ENCODE results near the gene C5orf63. TPM values are rescaled to one million over a fixed set of nuclear protein-coding genes. Genes with fewer than 3 reads are reported as not detected.
"Not testable (repeated sequence)": the region's sequence is repeated elsewhere in the genome, so short reads cannot be mapped to it uniquely, and the experiment has no call there.

Gene C5orf63
- polyA plus RNA-seq (2012; ENCODE audit: low read depth, missing spikeins) = 9.7 TPM

- peak; percentile 63; the same call in 1 of the 2 replicates for TF ChIP-seq POLR2A (IDR thresholded peaks at IDR 0.05; ENCODE audit: low read depth, low read length)
- TF ChIP-seq POU2F2 (IDR thresholded peaks at IDR 0.05; ENCODE audit: low read depth, low read length) = no peak
- TF ChIP-seq PAX5 (IDR thresholded peaks at IDR 0.05; ENCODE audit: insufficient read depth, low read length, severe bottlenecking) = no peak
- TF ChIP-seq SPI1 (IDR thresholded peaks at IDR 0.05; ENCODE audit: low read depth, low read length) = peak; percentile 75
- TF ChIP-seq TAF1 (IDR thresholded peaks at IDR 0.05; ENCODE audit: low read depth, low read length) = no peak
- peak; percentile 66; the same call in 1 of the 2 replicates for TF ChIP-seq POLR2AphosphoS5 (IDR thresholded peaks at IDR 0.05; ENCODE audit: low read depth, low read length)
- DNase-seq (ENCODE audit: insufficient read length, low spot score) (peak; percentile 78), FAIRE-seq (peak; percentile 85)
Observed at GRCh38 chr5:127072861-127073846, at the start of gene C5orf63. C5orf63 (minus strand) TSS chr5:127073502; CDS start chr5:127058995, 14,507 bp downstream.

GRCh38 chr5:127112347-127112864, 39.1 kb upstream of the C5orf63 start:
- DNase-seq (ENCODE audit: insufficient read length, low spot score) (no peak), FAIRE-seq (no peak)
- TF ChIP-seq SPI1 (IDR thresholded peaks at IDR 0.05; ENCODE audit: low read depth, low read length) = no peak
- TF ChIP-seq POU2F2 (IDR thresholded peaks at IDR 0.05; ENCODE audit: low read depth, low read length) = no peak
- TF ChIP-seq TAF1 (IDR thresholded peaks at IDR 0.05; ENCODE audit: low read depth, low read length) = no peak
- TF ChIP-seq POLR2AphosphoS5 (IDR thresholded peaks at IDR 0.05; ENCODE audit: low read depth, low read length) = no peak
- TF ChIP-seq PAX5 (IDR thresholded peaks at IDR 0.05; ENCODE audit: insufficient read depth, low read length, severe bottlenecking) = no peak

- FAIRE-seq (no peak), DNase-seq (ENCODE audit: insufficient read length, low spot score) (peak; percentile 6)
- no peak for TF ChIP-seq PAX5 (IDR thresholded peaks at IDR 0.05; ENCODE audit: insufficient read depth, low read length, severe bottlenecking)
- no peak for TF ChIP-seq POLR2AphosphoS5 (IDR thresholded peaks at IDR 0.05; ENCODE audit: low read depth, low read length)
- TF ChIP-seq SPI1 (IDR thresholded peaks at IDR 0.05; ENCODE audit: low read depth, low read length) = peak; percentile 89
Observed at GRCh38 chr5:127111112-127111511, 37.8 kb upstream of the C5orf63 start.

GRCh38 chr5:127108624-127109260, 35.4 kb upstream of the C5orf63 start:
- not testable (repeated sequence) for FAIRE-seq; DNase-seq (ENCODE audit: insufficient read length, low spot score)

- DNase-seq (ENCODE audit: insufficient read length, low spot score) (no peak), FAIRE-seq (no peak)
- TF ChIP-seq TAF1 (IDR thresholded peaks at IDR 0.05; ENCODE audit: low read depth, low read length) (no peak), SPI1 (IDR thresholded peaks at IDR 0.05; ENCODE audit: low read depth, low read length) (no peak), POLR2A (IDR thresholded peaks at IDR 0.05; ENCODE audit: low read depth, low read length) (no peak), POLR2AphosphoS5 (IDR thresholded peaks at IDR 0.05; ENCODE audit: low read depth, low read length) (no peak), POU2F2 (IDR thresholded peaks at IDR 0.05; ENCODE audit: low read depth, low read length) (no peak), PAX5 (IDR thresholded peaks at IDR 0.05; ENCODE audit: insufficient read depth, low read length, severe bottlenecking) (no peak)
Observed at GRCh38 chr5:127101935-127102334, 28.6 kb upstream of the C5orf63 start.

- no peak for FAIRE-seq
- no peak for DNase-seq (ENCODE audit: insufficient read length, low spot score)
- TF ChIP-seq SPI1 (IDR thresholded peaks at IDR 0.05; ENCODE audit: low read depth, low read length) (no peak), POLR2A (IDR thresholded peaks at IDR 0.05; ENCODE audit: low read depth, low read length) (no peak), TAF1 (IDR thresholded peaks at IDR 0.05; ENCODE audit: low read depth, low read length) (no peak), PAX5 (IDR thresholded peaks at IDR 0.05; ENCODE audit: insufficient read depth, low read length, severe bottlenecking) (no peak), POU2F2 (IDR thresholded peaks at IDR 0.05; ENCODE audit: low read depth, low read length) (no peak), POLR2AphosphoS5 (IDR thresholded peaks at IDR 0.05; ENCODE audit: low read depth, low read length) (no peak)
Observed at GRCh38 chr5:127101533-127101932, 28.2 kb upstream of the C5orf63 start.

GRCh38 chr5:127098241-127098640, 24.9 kb upstream of the C5orf63 start:
- FAIRE-seq (no peak), DNase-seq (ENCODE audit: insufficient read length, low spot score) (no peak)
- TF ChIP-seq TAF1 (IDR thresholded peaks at IDR 0.05; ENCODE audit: low read depth, low read length) = no peak
- no peak for TF ChIP-seq POLR2AphosphoS5 (IDR thresholded peaks at IDR 0.05; ENCODE audit: low read depth, low read length)
- TF ChIP-seq POLR2A (IDR thresholded peaks at IDR 0.05; ENCODE audit: low read depth, low read length) = no peak
- no peak for TF ChIP-seq PAX5 (IDR thresholded peaks at IDR 0.05; ENCODE audit: insufficient read depth, low read length, severe bottlenecking)
- no peak for TF ChIP-seq POU2F2 (IDR thresholded peaks at IDR 0.05; ENCODE audit: low read depth, low read length)
- no peak for TF ChIP-seq SPI1 (IDR thresholded peaks at IDR 0.05; ENCODE audit: low read depth, low read length)

- DNase-seq (ENCODE audit: insufficient read length, low spot score) (no peak), FAIRE-seq (no peak)
- TF ChIP-seq PAX5 (IDR thresholded peaks at IDR 0.05; ENCODE audit: insufficient read depth, low read length, severe bottlenecking) = no peak
- TF ChIP-seq TAF1 (IDR thresholded peaks at IDR 0.05; ENCODE audit: low read depth, low read length) = no peak
- TF ChIP-seq POLR2A (IDR thresholded peaks at IDR 0.05; ENCODE audit: low read depth, low read length) = no peak
- no peak for TF ChIP-seq SPI1 (IDR thresholded peaks at IDR 0.05; ENCODE audit: low read depth, low read length)
- no peak for TF ChIP-seq POLR2AphosphoS5 (IDR thresholded peaks at IDR 0.05; ENCODE audit: low read depth, low read length)
- no peak for TF ChIP-seq POU2F2 (IDR thresholded peaks at IDR 0.05; ENCODE audit: low read depth, low read length)
Observed at GRCh38 chr5:127097278-127097677, 24.0 kb upstream of the C5orf63 start.

GRCh38 chr5:127096328-127096993, 23.2 kb upstream of the C5orf63 start:
- DNase-seq (ENCODE audit: insufficient read length, low spot score) = no peak
- no peak for FAIRE-seq
- TF ChIP-seq POU2F2 (IDR thresholded peaks at IDR 0.05; ENCODE audit: low read depth, low read length) (no peak), TAF1 (IDR thresholded peaks at IDR 0.05; ENCODE audit: low read depth, low read length) (no peak)

Measured in GM12891 (cell line).